K562 (cell line): ENCODE data around the gene ORMDL2. TPM values are rescaled to one million over a fixed set of nuclear protein-coding genes. Genes with fewer than 3 reads are reported as not detected.

Experiments
- CSDE1 ChIP-seq, 2 experiments: fragments of 450-650 bp; IDR thresholded peaks; 2 replicates each; pipeline ENCODE4 v1.6.1; 2016; ENCODE audit warnings: mild to moderate bottlenecking in 1 of 2
- ILF3 ChIP-seq: fragments of 450-650 bp; IDR thresholded peaks from 2 replicates; pipeline ENCODE4 v1.6.1; 2018; ENCODE audit warnings: antibody characterized with exemption, mild to moderate bottlenecking, moderate library complexity, borderline replicate concordance
- KDM1A ChIP-seq, 2 experiments: fragments of 450-650 bp; IDR thresholded peaks; 2 replicates each; pipeline ENCODE4 v1.6.1; 2016; ENCODE audit warnings: mild to moderate bottlenecking in 2 of 2
- KLF13 ChIP-seq: fragments of 450-650 bp; IDR thresholded peaks from 2 replicates; pipeline ENCODE4 v1.6.1; 2016; ENCODE audit warnings: missing genetic modification characterization, low read depth, mild to moderate bottlenecking, missing compliant biosample characterization, moderate library complexity, borderline replicate concordance
- MAFK ChIP-seq: IDR thresholded peaks from 2 replicates; pipeline ENCODE4 v1.6.1; 2011; ENCODE audit warnings: low read length, improper control_type of control experiment
- MECOM ChIP-seq: fragments of 250-450 bp; sonication (Bioruptor Pico); IDR thresholded peaks from 2 replicates; pipeline ENCODE4 v1.8.0; 2022; ENCODE audit warnings: inconsistent platforms
- NFRKB ChIP-seq: fragments of 450-650 bp; IDR thresholded peaks from 2 replicates; pipeline ENCODE4 v1.6.1; 2016; ENCODE audit warnings: low read depth
- NR2C1 ChIP-seq, 2 experiments: fragments of 450-650 bp; IDR thresholded peaks; 2 replicates each; pipeline ENCODE4 v1.6.1; 2017; ENCODE audit warnings: mild to moderate bottlenecking in 2 of 2, antibody characterized with exemption in 1 of 2, inconsistent platforms in 1 of 2, missing compliant biosample characterization in 1 of 2, missing genetic modification characterization in 1 of 2
- RFX1 ChIP-seq: fragments of 450-650 bp; IDR thresholded peaks from 2 replicates; pipeline ENCODE4 v1.6.1; 2016; ENCODE audit warnings: mild to moderate bottlenecking, moderate library complexity
- TAF1 ChIP-seq: IDR thresholded peaks from 2 replicates; pipeline ENCODE4 v1.6.1; 2011; ENCODE audit warnings: mild to moderate bottlenecking, low read length, moderate library complexity; ENCODE audit not compliant: insufficient read depth, control insufficient read depth, severe bottlenecking; ENCODE audit errors: extremely low read depth
- ZNF445 ChIP-seq: fragments of 250-450 bp; sonication (Bioruptor Pico); IDR thresholded peaks from 2 replicates; pipeline ENCODE4 v1.4.0; 2020; ENCODE audit warnings: low read depth, mild to moderate bottlenecking, moderate library complexity
- ZNF668 ChIP-seq: fragments of 250-450 bp; sonication (Bioruptor Pico); IDR thresholded peaks from 2 replicates; pipeline ENCODE4 v1.8.0; 2022; ENCODE audit warnings: mild to moderate bottlenecking, inconsistent platforms
- ZSCAN29 ChIP-seq: fragments of 450-650 bp; IDR thresholded peaks from 2 replicates; pipeline ENCODE4 v1.6.1; 2017
- polyA plus RNA-seq, 8 experiments: library from polyadenylated mRNA; depleted of rRNA in 4 of 8; stranded (reverse) in 5 of 8; unstranded in 3 of 8; fragments of >200 nt; fragmentation: Nextera tagmentation in 2 of 8; fragmentation: Illumina TruSeq in 1 of 8; extraction: Ambion mirVana in 2 of 8; extraction: Trizol in 1 of 8; gene quantifications; 2 replicates each; pipeline versions ENCODE4 v1.2.1 to v1.2.3, GENCODE V29; 2011 to 2014; ENCODE audit warnings: inconsistent platforms in 1 of 8, missing spikeins in 1 of 8
- total RNA-seq, 7 experiments: library from RNA; depleted of rRNA in 6 of 7; stranded (reverse); fragments of >200 nt in 6 of 7; fragmentation: Illumina TruSeq in 2 of 7; extraction: Trizol in 2 of 7; gene quantifications; 2 replicates each; pipeline versions ENCODE4 v1.2.1 to v1.2.3, GENCODE V29; 2011 to 2021; ENCODE audit warnings: low replicate concordance in 1 of 7
- TF ChIP-seq, protein P1 (sequence below), 2 experiments: fragments of 450-650 bp in 1 of 2; IDR thresholded peaks; 2 replicates each; pipeline ENCODE4 v1.6.1; 2011 to 2017; ENCODE audit warnings: low read depth in 2 of 2, antibody characterized with exemption in 1 of 2, borderline replicate concordance in 1 of 2, low read length in 1 of 2, mild to moderate bottlenecking in 1 of 2, mixed read lengths in 1 of 2; ENCODE audit not compliant: control insufficient read depth in 1 of 2
- TF ChIP-seq, protein P2 (sequence below): fragments of 450-650 bp; formaldehyde crosslinking; IDR thresholded peaks from 2 replicates; pipeline ENCODE4 v1.4.0; 2022; ENCODE audit warnings: missing genetic modification characterization
- TF ChIP-seq, protein P3 (sequence below): fragments of 450-650 bp; IDR thresholded peaks from 2 replicates; pipeline ENCODE4 v1.6.1; 2016; ENCODE audit warnings: mild to moderate bottlenecking
- TF ChIP-seq, protein P4 (sequence below): fragments of 250-450 bp; sonication (Bioruptor Pico); IDR thresholded peaks from 2 replicates; pipeline ENCODE4 v1.8.0; 2021; ENCODE audit warnings: borderline replicate concordance, mild to moderate bottlenecking, moderate library complexity; ENCODE audit not compliant: poor library complexity, severe bottlenecking
- TF ChIP-seq, protein P5 (sequence below): sonication (generic); formaldehyde crosslinking; IDR thresholded peaks from 2 replicates; pipeline ENCODE4 v1.8.1; 2022; ENCODE audit warnings: missing genetic modification reagents

Gene ORMDL2
- total and polyA plus RNA-seq, 9 of the 15 experiments (the other 6 are each of a cell fraction or from before 2014, with no cell fraction given), result 9.9 to 113 (median 34.4) TPM

DNA sequence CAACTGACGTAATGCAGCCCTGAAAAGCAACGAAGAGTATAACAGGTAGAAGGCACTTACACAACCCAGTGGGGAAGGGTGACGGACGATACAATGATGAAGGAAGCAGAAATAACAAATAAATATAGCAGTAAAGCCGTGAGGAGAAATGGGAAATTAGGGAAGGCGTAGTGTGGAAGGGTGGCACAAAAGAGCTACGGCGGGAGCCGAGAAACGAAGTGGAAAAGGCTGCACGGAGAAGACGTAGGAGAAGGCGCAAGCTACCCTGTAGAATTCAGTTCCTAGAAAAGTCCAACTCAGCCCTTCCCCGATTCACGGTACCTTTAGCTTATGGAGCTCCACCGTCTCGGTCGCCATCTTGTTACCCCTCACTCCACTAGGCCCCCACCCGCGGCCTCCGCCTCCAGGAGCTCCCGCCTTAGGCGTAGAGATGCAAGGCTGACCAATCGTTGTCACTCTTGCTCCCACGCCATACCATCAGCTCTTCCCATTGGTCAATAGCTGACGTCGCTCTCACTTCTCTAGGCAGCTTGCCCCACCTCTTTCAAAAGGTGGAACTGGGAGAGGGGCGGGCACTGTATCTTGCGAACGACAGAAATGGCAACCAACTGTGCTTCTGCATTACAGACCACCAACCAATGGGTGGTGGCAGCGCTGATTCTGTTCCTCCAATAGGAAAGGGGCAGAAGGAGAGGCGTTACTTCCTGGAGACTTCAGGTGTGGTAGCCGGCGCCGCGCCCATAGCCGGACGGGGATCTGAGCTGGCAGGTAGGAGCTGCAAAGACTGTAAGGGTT lies at the start of gene ORMDL2, which contains the start of gene SARNP (continued):
- TF ChIP-seq, protein P1, sequence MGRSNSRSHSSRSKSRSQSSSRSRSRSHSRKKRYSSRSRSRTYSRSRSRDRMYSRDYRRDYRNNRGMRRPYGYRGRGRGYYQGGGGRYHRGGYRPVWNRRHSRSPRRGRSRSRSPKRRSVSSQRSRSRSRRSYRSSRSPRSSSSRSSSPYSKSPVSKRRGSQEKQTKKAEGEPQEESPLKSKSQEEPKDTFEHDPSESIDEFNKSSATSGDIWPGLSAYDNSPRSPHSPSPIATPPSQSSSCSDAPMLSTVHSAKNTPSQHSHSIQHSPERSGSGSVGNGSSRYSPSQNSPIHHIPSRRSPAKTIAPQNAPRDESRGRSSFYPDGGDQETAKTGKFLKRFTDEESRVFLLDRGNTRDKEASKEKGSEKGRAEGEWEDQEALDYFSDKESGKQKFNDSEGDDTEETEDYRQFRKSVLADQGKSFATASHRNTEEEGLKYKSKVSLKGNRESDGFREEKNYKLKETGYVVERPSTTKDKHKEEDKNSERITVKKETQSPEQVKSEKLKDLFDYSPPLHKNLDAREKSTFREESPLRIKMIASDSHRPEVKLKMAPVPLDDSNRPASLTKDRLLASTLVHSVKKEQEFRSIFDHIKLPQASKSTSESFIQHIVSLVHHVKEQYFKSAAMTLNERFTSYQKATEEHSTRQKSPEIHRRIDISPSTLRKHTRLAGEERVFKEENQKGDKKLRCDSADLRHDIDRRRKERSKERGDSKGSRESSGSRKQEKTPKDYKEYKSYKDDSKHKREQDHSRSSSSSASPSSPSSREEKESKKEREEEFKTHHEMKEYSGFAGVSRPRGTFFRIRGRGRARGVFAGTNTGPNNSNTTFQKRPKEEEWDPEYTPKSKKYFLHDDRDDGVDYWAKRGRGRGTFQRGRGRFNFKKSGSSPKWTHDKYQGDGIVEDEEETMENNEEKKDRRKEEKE (IDR thresholded peaks at IDR 0.05; ENCODE audit: borderline replicate concordance in 1 of 2, control insufficient read depth in 1 of 2, low read depth in 2 of 2, low read length in 1 of 2), result 0 out of 4 replicates have a peak, but pooled peaks of 1 of the 2 experiments have one; percentile 43
- TF ChIP-seq NR2C1 (IDR thresholded peaks at IDR 0.05) (no peak; the same call in 1 of the 2 replicates), NR2C1 (tag; IDR thresholded peaks at IDR 0.05) (no peak), ILF3 (no peak), TAF1 (peak; percentile 80), CSDE1 (IDR thresholded peaks at IDR 0.05) (peak in 1 of 2 experiments; percentile 85; a peak in 2 of 4 replicates), NFRKB (peak; percentile 100), KLF13 (tag) (no peak), KDM1A (IDR thresholded peaks at IDR 0.05) (no peak), RFX1 (peak; percentile 84), ZNF668 (CRISPR knock-in tag) (no peak), ZNF445 (CRISPR knock-in tag) (no peak), MAFK (no peak), ZSCAN29 (no peak), MECOM (CRISPR knock-in tag) (no peak)
- TF ChIP-seq, protein P2, sequence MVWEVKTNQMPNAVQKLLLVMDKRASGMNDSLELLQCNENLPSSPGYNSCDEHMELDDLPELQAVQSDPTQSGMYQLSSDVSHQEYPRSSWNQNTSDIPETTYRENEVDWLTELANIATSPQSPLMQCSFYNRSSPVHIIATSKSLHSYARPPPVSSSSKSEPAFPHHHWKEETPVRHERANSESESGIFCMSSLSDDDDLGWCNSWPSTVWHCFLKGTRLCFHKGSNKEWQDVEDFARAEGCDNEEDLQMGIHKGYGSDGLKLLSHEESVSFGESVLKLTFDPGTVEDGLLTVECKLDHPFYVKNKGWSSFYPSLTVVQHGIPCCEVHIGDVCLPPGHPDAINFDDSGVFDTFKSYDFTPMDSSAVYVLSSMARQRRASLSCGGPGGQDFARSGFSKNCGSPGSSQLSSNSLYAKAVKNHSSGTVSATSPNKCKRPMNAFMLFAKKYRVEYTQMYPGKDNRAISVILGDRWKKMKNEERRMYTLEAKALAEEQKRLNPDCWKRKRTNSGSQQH (CRISPR knock-in tag), result peak; percentile 66; the same call in 1 of the 2 replicates
- TF ChIP-seq, protein P3, sequence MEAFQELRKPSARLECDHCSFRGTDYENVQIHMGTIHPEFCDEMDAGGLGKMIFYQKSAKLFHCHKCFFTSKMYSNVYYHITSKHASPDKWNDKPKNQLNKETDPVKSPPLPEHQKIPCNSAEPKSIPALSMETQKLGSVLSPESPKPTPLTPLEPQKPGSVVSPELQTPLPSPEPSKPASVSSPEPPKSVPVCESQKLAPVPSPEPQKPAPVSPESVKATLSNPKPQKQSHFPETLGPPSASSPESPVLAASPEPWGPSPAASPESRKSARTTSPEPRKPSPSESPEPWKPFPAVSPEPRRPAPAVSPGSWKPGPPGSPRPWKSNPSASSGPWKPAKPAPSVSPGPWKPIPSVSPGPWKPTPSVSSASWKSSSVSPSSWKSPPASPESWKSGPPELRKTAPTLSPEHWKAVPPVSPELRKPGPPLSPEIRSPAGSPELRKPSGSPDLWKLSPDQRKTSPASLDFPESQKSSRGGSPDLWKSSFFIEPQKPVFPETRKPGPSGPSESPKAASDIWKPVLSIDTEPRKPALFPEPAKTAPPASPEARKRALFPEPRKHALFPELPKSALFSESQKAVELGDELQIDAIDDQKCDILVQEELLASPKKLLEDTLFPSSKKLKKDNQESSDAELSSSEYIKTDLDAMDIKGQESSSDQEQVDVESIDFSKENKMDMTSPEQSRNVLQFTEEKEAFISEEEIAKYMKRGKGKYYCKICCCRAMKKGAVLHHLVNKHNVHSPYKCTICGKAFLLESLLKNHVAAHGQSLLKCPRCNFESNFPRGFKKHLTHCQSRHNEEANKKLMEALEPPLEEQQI, result no peak
- TF ChIP-seq, protein P4, sequence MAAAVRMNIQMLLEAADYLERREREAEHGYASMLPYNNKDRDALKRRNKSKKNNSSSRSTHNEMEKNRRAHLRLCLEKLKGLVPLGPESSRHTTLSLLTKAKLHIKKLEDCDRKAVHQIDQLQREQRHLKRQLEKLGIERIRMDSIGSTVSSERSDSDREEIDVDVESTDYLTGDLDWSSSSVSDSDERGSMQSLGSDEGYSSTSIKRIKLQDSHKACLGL (CRISPR knock-in tag), result no peak
- TF ChIP-seq, protein P5, sequence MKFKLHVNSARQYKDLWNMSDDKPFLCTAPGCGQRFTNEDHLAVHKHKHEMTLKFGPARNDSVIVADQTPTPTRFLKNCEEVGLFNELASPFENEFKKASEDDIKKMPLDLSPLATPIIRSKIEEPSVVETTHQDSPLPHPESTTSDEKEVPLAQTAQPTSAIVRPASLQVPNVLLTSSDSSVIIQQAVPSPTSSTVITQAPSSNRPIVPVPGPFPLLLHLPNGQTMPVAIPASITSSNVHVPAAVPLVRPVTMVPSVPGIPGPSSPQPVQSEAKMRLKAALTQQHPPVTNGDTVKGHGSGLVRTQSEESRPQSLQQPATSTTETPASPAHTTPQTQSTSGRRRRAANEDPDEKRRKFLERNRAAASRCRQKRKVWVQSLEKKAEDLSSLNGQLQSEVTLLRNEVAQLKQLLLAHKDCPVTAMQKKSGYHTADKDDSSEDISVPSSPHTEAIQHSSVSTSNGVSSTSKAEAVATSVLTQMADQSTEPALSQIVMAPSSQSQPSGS (CRISPR knock-in tag), result no peak
